Stimulated activated CD8-positive, alpha-beta memory T cell treated with anti-CD3 and anti-CD28 coated beads, Interleukin-12 subunit alpha, Interleukin-12 subunit beta, amount 100 ng/mL, for 1 hour (primary cell): ENCODE results near the gene TSPAN32.

ENCODE experiments used
- DNase-seq: peaks from one replicate; pipeline ENCODE4 v3.0.0-alpha.2; 2020; ENCODE audit warnings: low read depth

TSPAN32 gene

GRCh38 chr11:2289350-2289749 lies 12.5 kb upstream of the TSPAN32 start:
- no peak for DNase-seq

GRCh38 chr11:2289859-2290258 lies 12.0 kb upstream of the TSPAN32 start:
- DNase-seq = no peak

GRCh38 chr11:2290351-2290841 lies 11.4 kb upstream of the TSPAN32 start:
- no peak for DNase-seq

GRCh38 chr11:2293531-2293971 lies 8.3 kb upstream of the TSPAN32 start:
- no peak for DNase-seq

- no peak for DNase-seq
Measured at GRCh38 chr11:2293984-2294925, 7.6 kb upstream of the TSPAN32 start.

- DNase-seq = no peak
Measured at GRCh38 chr11:2294926-2295290, 6.9 kb upstream of the TSPAN32 start.

- DNase-seq = no peak
Measured at GRCh38 chr11:2295971-2296912, 5.6 kb upstream of the TSPAN32 start.

GRCh38 chr11:2296913-2297622 lies 4.7 kb upstream of the TSPAN32 start:
- no peak for DNase-seq

- no peak for DNase-seq
Measured at GRCh38 chr11:2297623-2298030, 4.2 kb upstream of the TSPAN32 start.

GRCh38 chr11:2298131-2298794 lies 3.5 kb upstream of the TSPAN32 start:
- DNase-seq = no peak

- no peak for DNase-seq
Measured at GRCh38 chr11:2298795-2299761, 2.7 kb upstream of the TSPAN32 start.

- no peak for DNase-seq
Measured at GRCh38 chr11:2299773-2300172, 2.0 kb upstream of the TSPAN32 start.

- DNase-seq = no peak
Measured at GRCh38 chr11:2300290-2300935, 1.4 kb upstream of the TSPAN32 start.

- no peak for DNase-seq
Measured at GRCh38 chr11:2300936-2301630, 730 bp upstream of the TSPAN32 start.

- no peak for DNase-seq
Measured at GRCh38 chr11:2302306-2302895, 588 bp downstream of the TSPAN32 start.

GRCh38 chr11:2302896-2303626 lies 1.2 kb downstream of the TSPAN32 start:
- DNase-seq = no peak

- DNase-seq = no peak
Measured at GRCh38 chr11:2303627-2304505, 2.1 kb downstream of the TSPAN32 start.
